ENCODE data around the gene ANKRD33B.
"Not testable (repeated sequence)": the region's sequence is repeated elsewhere in the genome, so short reads cannot be mapped to it uniquely, and the experiment has no call there.

Gene ANKRD33B

GRCh38 chr5:10591966-10592365 is 28.1 kb downstream of the ANKRD33B start:
- in situ Hi-C loops (cut with MboI; ENCODE audit: low sequenced_read_pairs): no loop called here

GRCh38 chr5:10592601-10593000 is 28.7 kb downstream of the ANKRD33B start:
- in situ Hi-C loops (cut with MboI; ENCODE audit: low sequenced_read_pairs): no loop called here

GRCh38 chr5:10593531-10594181 is 29.8 kb downstream of the ANKRD33B start:
- in situ Hi-C loops (cut with MboI; ENCODE audit: low sequenced_read_pairs): no loop called here

- in situ Hi-C loops (cut with MboI; ENCODE audit: low sequenced_read_pairs): no loop called here
Measured at GRCh38 chr5:10594591-10595210, 30.8 kb downstream of the ANKRD33B start.

GRCh38 chr5:10595293-10595671 is 31.4 kb downstream of the ANKRD33B start:
- in situ Hi-C loops (cut with MboI; ENCODE audit: low sequenced_read_pairs): no loop called here

GRCh38 chr5:10595672-10596309 is 31.9 kb downstream of the ANKRD33B start:
- in situ Hi-C loops (cut with MboI; ENCODE audit: low sequenced_read_pairs): no loop called here

- in situ Hi-C loops (cut with MboI; ENCODE audit: low sequenced_read_pairs): no loop called here
Measured at GRCh38 chr5:10596310-10596703, 32.4 kb downstream of the ANKRD33B start.

GRCh38 chr5:10596886-10597451 is 33.1 kb downstream of the ANKRD33B start:
- in situ Hi-C loops (cut with MboI; ENCODE audit: low sequenced_read_pairs): no loop called here

GRCh38 chr5:10599113-10599512 is 35.2 kb downstream of the ANKRD33B start:
- in situ Hi-C loops (cut with MboI; ENCODE audit: low sequenced_read_pairs): no loop called here

- in situ Hi-C loops (cut with MboI; ENCODE audit: low sequenced_read_pairs): no loop called here
Measured at GRCh38 chr5:10599862-10600284, 36.0 kb downstream of the ANKRD33B start.

- in situ Hi-C loops (cut with MboI; ENCODE audit: low sequenced_read_pairs): no loop called here
Measured at GRCh38 chr5:10600626-10601245, 36.9 kb downstream of the ANKRD33B start.

GRCh38 chr5:10601246-10602030 is 37.6 kb downstream of the ANKRD33B start:
- in situ Hi-C loops (cut with MboI; ENCODE audit: low sequenced_read_pairs): no loop called here

GRCh38 chr5:10602031-10602806 is 38.3 kb downstream of the ANKRD33B start:
- in situ Hi-C loops (cut with MboI; ENCODE audit: low sequenced_read_pairs): no loop called here

- in situ Hi-C loops (cut with MboI; ENCODE audit: low sequenced_read_pairs): no loop called here
Measured at GRCh38 chr5:10604975-10605374, 41.1 kb downstream of the ANKRD33B start.

GRCh38 chr5:10606632-10607022 is 42.8 kb downstream of the ANKRD33B start:
- in situ Hi-C loops (cut with MboI; ENCODE audit: low sequenced_read_pairs): not testable (repeated sequence)

GRCh38 chr5:10607023-10607665 is 43.3 kb downstream of the ANKRD33B start:
- in situ Hi-C loops (cut with MboI; ENCODE audit: low sequenced_read_pairs): no loop called here

- in situ Hi-C loops (cut with MboI; ENCODE audit: low sequenced_read_pairs): no loop called here
Measured at GRCh38 chr5:10607666-10608073, 43.8 kb downstream of the ANKRD33B start.

GRCh38 chr5:10608081-10608480 is 44.2 kb downstream of the ANKRD33B start:
- in situ Hi-C loops (cut with MboI; ENCODE audit: low sequenced_read_pairs): not testable (repeated sequence)

GRCh38 chr5:10610058-10610457 is 46.2 kb downstream of the ANKRD33B start:
- in situ Hi-C loops (cut with MboI; ENCODE audit: low sequenced_read_pairs): no loop called here

Measured in HL-60/S4 (cell line).